Measurements from ENCODE around the gene CEP112. TPM values are rescaled to one million over a fixed set of nuclear protein-coding genes. Genes with fewer than 3 reads are reported as not detected.

CEP112 gene
- total RNA-seq, 1 donor from 2014 or later, result 20.1 TPM

DNA sequence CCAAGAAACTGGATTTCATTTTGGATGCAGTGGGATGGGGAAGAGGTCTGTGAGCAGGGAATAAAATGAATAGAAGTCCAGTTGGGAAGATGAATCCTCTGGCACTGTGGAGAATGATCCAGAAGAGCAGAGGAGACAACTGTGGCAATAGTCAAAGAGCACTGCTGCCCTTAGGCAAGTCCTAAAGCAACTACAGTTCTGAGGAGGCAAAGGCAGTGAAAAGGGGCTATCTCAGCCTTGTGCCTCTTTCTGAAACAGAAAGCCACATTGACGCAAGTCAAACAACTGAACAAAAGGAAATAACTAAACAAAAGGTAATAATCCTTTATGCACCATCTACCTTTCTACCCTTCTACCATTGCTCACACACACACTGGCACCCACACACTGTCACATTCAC, 392.5 kb downstream of the CEP112 start:
- intact Hi-C loops (cut with DNase I), result no loop called here
- Histone ChIP-seq H3K4me1 (no peaks in the 10 kb centered on the region), H3K4me3 (no peak overlapping the region), H3K9me3 (peaks cover 3% of the 10 kb centered on the region), H3K27ac (no peak overlapping the region), H3K27me3 (no peaks in the 10 kb centered on the region), H3K36me3 (no peaks in the 10 kb centered on the region)
- DNase-seq (ENCODE audit: extremely low spot score in 2 of 2), result no peak
- TF ChIP-seq, protein P1, sequence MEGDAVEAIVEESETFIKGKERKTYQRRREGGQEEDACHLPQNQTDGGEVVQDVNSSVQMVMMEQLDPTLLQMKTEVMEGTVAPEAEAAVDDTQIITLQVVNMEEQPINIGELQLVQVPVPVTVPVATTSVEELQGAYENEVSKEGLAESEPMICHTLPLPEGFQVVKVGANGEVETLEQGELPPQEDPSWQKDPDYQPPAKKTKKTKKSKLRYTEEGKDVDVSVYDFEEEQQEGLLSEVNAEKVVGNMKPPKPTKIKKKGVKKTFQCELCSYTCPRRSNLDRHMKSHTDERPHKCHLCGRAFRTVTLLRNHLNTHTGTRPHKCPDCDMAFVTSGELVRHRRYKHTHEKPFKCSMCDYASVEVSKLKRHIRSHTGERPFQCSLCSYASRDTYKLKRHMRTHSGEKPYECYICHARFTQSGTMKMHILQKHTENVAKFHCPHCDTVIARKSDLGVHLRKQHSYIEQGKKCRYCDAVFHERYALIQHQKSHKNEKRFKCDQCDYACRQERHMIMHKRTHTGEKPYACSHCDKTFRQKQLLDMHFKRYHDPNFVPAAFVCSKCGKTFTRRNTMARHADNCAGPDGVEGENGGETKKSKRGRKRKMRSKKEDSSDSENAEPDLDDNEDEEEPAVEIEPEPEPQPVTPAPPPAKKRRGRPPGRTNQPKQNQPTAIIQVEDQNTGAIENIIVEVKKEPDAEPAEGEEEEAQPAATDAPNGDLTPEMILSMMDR (IDR thresholded peaks at IDR 0.05), result no peak
- TF ChIP-seq POLR2AphosphoS5 (IDR thresholded peaks at IDR 0.05; ENCODE audit: insufficient read depth in 1 of 2, low read depth in 1 of 2), result no peak
- TF ChIP-seq POLR2A (IDR thresholded peaks at IDR 0.05), result no peak

- Histone ChIP-seq H3K9me3 (peaks cover 3% of the 10 kb centered on the region), H3K4me3 (no peak overlapping the region), H3K27ac (no peak overlapping the region), H3K4me1 (no peaks in the 10 kb centered on the region), H3K27me3 (no peaks in the 10 kb centered on the region), H3K36me3 (no peaks in the 10 kb centered on the region)
- intact Hi-C loops (cut with DNase I), result no loop called here
- TF ChIP-seq, protein P1 (IDR thresholded peaks at IDR 0.05), result no peak
- no peak for TF ChIP-seq POLR2AphosphoS5 (IDR thresholded peaks at IDR 0.05; ENCODE audit: insufficient read depth in 1 of 2, low read depth in 1 of 2)
- no peak for TF ChIP-seq POLR2A (IDR thresholded peaks at IDR 0.05)
- no peak for DNase-seq (ENCODE audit: extremely low spot score in 2 of 2)
Measured at GRCh38 chr17:65797809-65798208, 394.1 kb downstream of the CEP112 start.

GRCh38 chr17:65797101-65797500, 394.8 kb downstream of the CEP112 start:
- no peaks in the 10 kb centered on the region for H3K36me3 ChIP-seq
- DNase-seq (ENCODE audit: extremely low spot score in 2 of 2), result no peak
- intact Hi-C loops (cut with DNase I), result no loop called here

DNA sequence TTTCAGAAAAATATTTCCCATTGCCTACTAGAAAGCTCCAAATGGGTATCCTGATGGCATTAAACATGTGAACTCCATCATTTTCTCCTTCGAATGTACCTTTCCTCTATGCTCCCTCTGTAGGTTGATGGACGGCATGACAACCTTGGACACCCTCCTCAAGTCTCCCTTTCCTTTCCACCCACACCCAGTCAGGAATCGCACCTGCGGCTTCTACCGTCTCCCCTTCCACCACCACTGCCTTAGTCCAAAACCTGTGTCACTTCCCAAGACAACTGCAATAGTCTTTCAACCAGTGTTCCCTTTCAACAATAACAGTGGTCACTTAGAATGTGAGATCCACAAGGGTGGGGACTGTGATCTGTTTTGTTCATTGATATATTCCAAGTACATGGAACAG, 397.4 kb downstream of the CEP112 start:
- no peak for DNase-seq (ENCODE audit: extremely low spot score in 2 of 2)
- H3K36me3 ChIP-seq, result no peaks in the 10 kb centered on the region
- H3K27me3 ChIP-seq, result no peaks in the 10 kb centered on the region
- TF ChIP-seq POLR2AphosphoS5 (IDR thresholded peaks at IDR 0.05; ENCODE audit: insufficient read depth in 1 of 2, low read depth in 1 of 2), result no peak
- TF ChIP-seq, protein P1 (IDR thresholded peaks at IDR 0.05), result no peak
- no peak for TF ChIP-seq POLR2A (IDR thresholded peaks at IDR 0.05)
- no peaks in the 10 kb centered on the region for H3K4me1 ChIP-seq
- intact Hi-C loops (cut with DNase I), result no loop called here
- no peaks in the 10 kb centered on the region for H3K9me3 ChIP-seq
- no peak overlapping the region for H3K27ac ChIP-seq
- no peak overlapping the region for H3K4me3 ChIP-seq

More at GRCh38 chr17:65797101-65797500, 394.8 kb downstream of the CEP112 start:
- H3K4me1 ChIP-seq, result no peaks in the 10 kb centered on the region
- H3K4me3 ChIP-seq, result no peak overlapping the region
- TF ChIP-seq, protein P1 (IDR thresholded peaks at IDR 0.05), result no peak
- TF ChIP-seq POLR2AphosphoS5 (IDR thresholded peaks at IDR 0.05; ENCODE audit: insufficient read depth in 1 of 2, low read depth in 1 of 2) (no peak), POLR2A (IDR thresholded peaks at IDR 0.05) (no peak)
- H3K27ac ChIP-seq, result no peak overlapping the region
- peaks cover 3% of the 10 kb centered on the region for H3K9me3 ChIP-seq
- no peaks in the 10 kb centered on the region for H3K27me3 ChIP-seq

GRCh38 chr17:65790241-65790640, 401.7 kb downstream of the CEP112 start:
- peaks cover 4% of the 10 kb centered on the region for H3K4me1 ChIP-seq
- no peak overlapping the region for H3K27ac ChIP-seq
- intact Hi-C loops (cut with DNase I), result no loop called here
- H3K36me3 ChIP-seq, result no peaks in the 10 kb centered on the region
- no peak for DNase-seq (ENCODE audit: extremely low spot score in 2 of 2)
- H3K27me3 ChIP-seq, result no peaks in the 10 kb centered on the region
- TF ChIP-seq POLR2A (IDR thresholded peaks at IDR 0.05), result no peak
- H3K4me3 ChIP-seq, result no peak overlapping the region
- H3K9me3 ChIP-seq, result no peaks in the 10 kb centered on the region

Measured in vagina (tissue), 2 donors.